Heart left ventricle (tissue), 16 donors: ENCODE data around the gene LKAAEAR1. TPM values are rescaled to one million over a fixed set of nuclear protein-coding genes. Genes with fewer than 3 reads are reported as not detected.

Source experiments
- ATAC-seq, 4 donors: fragments of 200-7000 bp; cut with Tn5 transposase; one replicate each; pipeline ENCODE4 v1.9.1; 2020 to 2022; ENCODE audit warnings: moderate library complexity in 4 of 4, mild to moderate bottlenecking in 3 of 4, moderate number of reproducible peaks in 1 of 4
- DNase-seq, 5 donors: peaks; one replicate each; pipeline ENCODE4 v3.0.0-alpha.2; 2020
- H3K27ac ChIP-seq, 12 donors: fragments of 200-600 bp; sonication (generic) in 4 of 12; one replicate each; pipeline versions ENCODE4 v1.5.0 to v1.8.0; 2016 to 2022; ENCODE audit warnings: mild to moderate bottlenecking in 2 of 12
- H3K27me3 ChIP-seq, 9 donors: fragments of 200-600 bp; sonication (generic) in 2 of 9; one replicate each; pipeline versions ENCODE4 v1.5.1 to v1.8.0; 2016 to 2022; ENCODE audit warnings: mild to moderate bottlenecking in 3 of 9
- H3K36me3 ChIP-seq, 9 donors: fragments of 200-600 bp; sonication (generic) in 2 of 9; one replicate each; pipeline versions ENCODE4 v1.5.0 to v1.8.0; 2018 to 2022; ENCODE audit warnings: mild to moderate bottlenecking in 2 of 9
- H3K4me1 ChIP-seq, 12 donors: fragments of 200-600 bp; sonication (generic) in 4 of 12; one replicate each; pipeline versions ENCODE4 v1.5.0 to v1.8.0; 2016 to 2022; ENCODE audit warnings: mild to moderate bottlenecking in 3 of 12
- H3K4me3 ChIP-seq, 12 donors: fragments of 200-600 bp; sonication (generic) in 4 of 12; one replicate each; pipeline versions ENCODE4 v1.5.0 to v1.8.0; 2017 to 2022; ENCODE audit warnings: mild to moderate bottlenecking in 9 of 12, moderate library complexity in 4 of 12
- H3K9me3 ChIP-seq, 12 donors: fragments of 200-600 bp; sonication (generic) in 4 of 12; one replicate each; pipeline versions ENCODE4 v1.5.0 to v1.8.0; 2016 to 2022; ENCODE audit warnings: mild to moderate bottlenecking in 1 of 12
- CTCF ChIP-seq, 12 donors: fragments of 200-600 bp; sonication (generic) in 4 of 12; IDR thresholded peaks; one replicate each; pipeline versions ENCODE4 v1.5.0 to v1.8.0; 2018 to 2022; ENCODE audit warnings: antibody characterized with exemption in 12 of 12, mild to moderate bottlenecking in 5 of 12
- POLR2A ChIP-seq, 2 donors: fragments of 450-650 bp; IDR thresholded peaks; one replicate each; pipeline ENCODE4 v1.6.1; 2017; ENCODE audit warnings: antibody characterized with exemption in 2 of 2, mild to moderate bottlenecking in 2 of 2, moderate library complexity in 2 of 2
- WGBS, 4 donors: extraction: QIAGEN DNeasy Blood & Tissue Kit in 2 of 4; methylation state at CpG; one replicate each; pipeline versions ENCODE4 v1.1.5 to v1.1.7; 2013 to 2018; 5-methylcytosine and 5-hydroxymethylcytosine counted together
- intact Hi-C, 10 donors: fragments of 100-400 bp; cut with DNase I; formaldehyde crosslinking; loops; one replicate each; pipeline versions ENCODE4 v1.11.1 to v1.14.2; 2022
- polyA plus RNA-seq, 2 donors: library from polyadenylated mRNA; stranded (reverse); fragments of 200-250 nt; gene quantifications; one replicate each; pipeline ENCODE4 v1.2.3, GENCODE V29; 2013
- total RNA-seq, 9 donors: library from RNA; depleted of rRNA in 2 of 9; stranded (reverse); fragments of >200 nt in 2 of 9; fragmentation: NEBNext Ultra II Directional in 3 of 9; extraction: Animal tissue kit (Norgen Biotek cat#: 25700) in 3 of 9; gene quantifications; one replicate each; pipeline versions ENCODE4 v1.1.0 to v1.2.4, GENCODE V29; 2016 to 2023
- donor health status: ischemic (EF 13 %, LVEDD 7.1; RV severe dilation, severe dysfunction).
- donor health status: healthy with polysubstance abuse.
- donor health status: DM: no; HTN: yes; CAD: no.
- donor health status: DM: no; HTN: no; CAD: no.
- donor health status: ischemic (EF 25% LVEDD 6.9; RV normal size, moderate dysfunction).
- donor health status: ischemic (EF 25% LVEDD 5.7; RV mildly dilated, moderate dysfunction).
- donor health status: healthy.
- donor health status: DM: yes; HTN: yes; CAD: no.
- donor health status: ischemic (EF 35%, LVEDD 5.7; RV mildly dilated, moderate dysfunction).
- donor health status: nonischemic (EF 11% LVEDD 7.7; RV severe dilation, severe dysfunction).
- donor health status: DM: yes; HTN: yes; CAD: no.
- donor health status: PGD.
- donor health status: ischemic (EF 29% LVEDD 5.4; RV normal size, mild dysfunction).
- donor health status: nonischemic (EF 23%, LVEDD 6.1; RV moderate dilation, normal function).

LKAAEAR1 gene
- total and polyA plus RNA-seq, 11 donors = not detected

GRCh38 chr20:64048402-64049044 is 35.7 kb downstream of the LKAAEAR1 start:
- peaks cover 0 to 59% (median 16%) of the 10 kb centered on the region in 9 donors for H3K27me3 ChIP-seq
- peaks cover 0 to 23% (median 8%) of the 10 kb centered on the region in 9 donors for H3K36me3 ChIP-seq
- intact Hi-C loops = no loop called here
- ATAC-seq = no peak
- H3K4me1 ChIP-seq = peaks cover 0 to 42% (median 16%) of the 10 kb centered on the region in 12 donors
- TF ChIP-seq POLR2A (IDR thresholded peaks at IDR 0.05) (no peak), CTCF (IDR thresholded peaks at IDR 0.05) (no peak)
- H3K4me3 ChIP-seq = peak overlapping the region; percentile 39 to 91 (median 63)
- no peak for DNase-seq
- peak overlapping the region; percentile 57 to 90 (median 82) for H3K27ac ChIP-seq
- no peaks in the 10 kb centered on the region for H3K9me3 ChIP-seq
- 0 to 4% (median 3%) methylated on average over 28 to 101 of the region's 101 CpGs for WGBS, 4 donors

GRCh38 chr20:64047968-64048401 is 36.2 kb downstream of the LKAAEAR1 start:
- no peak for ATAC-seq
- peak overlapping the region; percentile 57 to 90 (median 82) for H3K27ac ChIP-seq
- peaks cover 0 to 37% (median 12%) of the 10 kb centered on the region in 12 donors for H3K4me1 ChIP-seq
- peaks cover 0 to 58% (median 20%) of the 10 kb centered on the region in 9 donors for H3K27me3 ChIP-seq
- no peak for DNase-seq
- WGBS, 4 donors = 10 to 30% (median 11%) methylated on average over 20 to 49 of the region's 49 CpGs
- H3K4me3 ChIP-seq = peak overlapping the region; percentile 39 to 91 (median 63)
- intact Hi-C loops = no loop called here
- no peaks in the 10 kb centered on the region for H3K9me3 ChIP-seq
- H3K36me3 ChIP-seq = peaks cover 0 to 23% (median 8%) of the 10 kb centered on the region in 9 donors
- TF ChIP-seq CTCF (IDR thresholded peaks at IDR 0.05) = no peak

GRCh38 chr20:64047046-64047389 is 37.2 kb downstream of the LKAAEAR1 start:
- intact Hi-C loops = no loop called here
- 58 to 72% (median 65%) methylated on average over 8 of the region's 8 CpGs for WGBS, 4 donors
- H3K4me3 ChIP-seq = peak overlapping the region; percentile 39 to 91 (median 63)
- H3K4me1 ChIP-seq = peaks cover 0 to 32% (median 7%) of the 10 kb centered on the region in 12 donors
- DNase-seq (no peak), ATAC-seq (no peak)
- TF ChIP-seq CTCF (IDR thresholded peaks at IDR 0.05) = no peak
- no peak for TF ChIP-seq POLR2A (IDR thresholded peaks at IDR 0.05)
- H3K36me3 ChIP-seq = peaks cover 0 to 23% (median 8%) of the 10 kb centered on the region in 9 donors
- H3K27me3 ChIP-seq = peaks cover 0 to 64% (median 25%) of the 10 kb centered on the region in 9 donors
- H3K9me3 ChIP-seq = no peaks in the 10 kb centered on the region
- H3K27ac ChIP-seq = peak overlapping the region in 11 of 12 donors; percentile 29 to 90 (median 83)

GRCh38 chr20:64045346-64046011 is 38.7 kb downstream of the LKAAEAR1 start:
- intact Hi-C loops = no loop called here
- ATAC-seq (peak in 3 of 4 donors; percentile 11 to 38 (median 23)), DNase-seq (peak in 3 of 5 donors; percentile 59 to 72 (median 67))
- Histone ChIP-seq H3K27ac (peak overlapping the region; percentile 37 to 90 (median 78)), H3K9me3 (no peaks in the 10 kb centered on the region), H3K4me1 (peaks cover 0 to 45% (median 21%) of the 10 kb centered on the region in 12 donors), H3K4me3 (peak overlapping the region in 9 of 12 donors; percentile 54 to 91 (median 65)), H3K36me3 (peaks cover 0 to 23% (median 8%) of the 10 kb centered on the region in 9 donors), H3K27me3 (peaks cover 0 to 69% (median 37%) of the 10 kb centered on the region in 9 donors)
- TF ChIP-seq POLR2A (IDR thresholded peaks at IDR 0.05) (peak in 1 of 2 donors; percentile 9), CTCF (IDR thresholded peaks at IDR 0.05) (no peak)
- WGBS, 4 donors = 40 to 75% (median 48%) methylated on average over 8 to 11 of the region's 11 CpGs
